IMR-90 (cell line): ENCODE measurements around the gene TLCD2. TPM values are rescaled to one million over a fixed set of nuclear protein-coding genes. Genes with fewer than 3 reads are reported as not detected.

ENCODE experiments used
- ATAC-seq: fragments of 200-7000 bp; cut with Tn5 transposase; 2 replicates; pipeline ENCODE4 v1.9.1; 2020; ENCODE audit warnings: low read depth, mild to moderate bottlenecking, moderate library complexity
- BruUV-seq: library from RNA; stranded (reverse); fragments of 400-500 nt; replicated peaks from 2 replicates; lab custom pipeline; 2021; lab: Mats Ljungman, UMichigan
- CTCF ChIA-PET: fragments of 300-600 bp; formaldehyde crosslinking; extraction: SDS; loops from one replicate; lab custom pipeline; 2021; ENCODE audit warnings: antibody characterized with exemption; lab: Yijun Ruan, JAX
- POLR2A ChIA-PET: fragments of 300-600 bp; sonication (Branson Sonifier 250); formaldehyde crosslinking; loops from one replicate; lab custom pipeline; 2022; ENCODE audit warnings: antibody characterized with exemption; ENCODE audit not compliant: unreplicated experiment; lab: Charles Lee
- DNase-seq: peaks from one replicate; pipeline ENCODE4 v3.0.0; 2013
- H2AFZ ChIP-seq: replicated peaks from 2 replicates; pipeline ENCODE3; 2013; ENCODE audit warnings: low read length, mild to moderate bottlenecking; ENCODE audit not compliant: poor library complexity
- H2AK5ac ChIP-seq: 2 replicates; pipeline ENCODE4 v1.6.1; 2013; ENCODE audit warnings: low read depth, low read length, inconsistent platforms
- H2AK9ac ChIP-seq: replicated peaks from 2 replicates; pipeline ENCODE3; 2013; ENCODE audit warnings: mild to moderate bottlenecking, low read depth, low read length, moderate library complexity; ENCODE audit not compliant: poor library complexity
- H2BK120ac ChIP-seq: 2 replicates; pipeline ENCODE4 v1.6.1; 2013; ENCODE audit warnings: low read depth, low read length, inconsistent platforms
- H2BK15ac ChIP-seq: 3 replicates; pipeline ENCODE4 v1.6.1; 2013; ENCODE audit warnings: low read depth, low read length, inconsistent platforms
- H2BK20ac ChIP-seq: 2 replicates; pipeline ENCODE4 v1.6.1; 2013; ENCODE audit warnings: low read depth, mild to moderate bottlenecking, inconsistent platforms, low read length, moderate library complexity
- H2BK5ac ChIP-seq: 2 replicates; pipeline ENCODE4 v1.6.1; 2013; ENCODE audit warnings: mild to moderate bottlenecking, low read depth, low read length, inconsistent platforms; ENCODE audit not compliant: poor library complexity, severe bottlenecking
- H3K14ac ChIP-seq: replicated peaks from 2 replicates; pipeline ENCODE4 v1.6.1; 2013; ENCODE audit warnings: low read depth, low read length, inconsistent platforms
- H3K18ac ChIP-seq: 2 replicates; pipeline ENCODE4 v1.6.1; 2013; ENCODE audit warnings: low read depth, low read length, control low read depth
- H3K23ac ChIP-seq: 2 replicates; pipeline ENCODE4 v1.6.1; 2013; ENCODE audit warnings: low read depth, low read length, inconsistent platforms
- H3K27ac ChIP-seq: 2 replicates; pipeline ENCODE4 v1.5.1; 2013; ENCODE audit warnings: mild to moderate bottlenecking, control low read depth, low read length; ENCODE audit not compliant: insufficient read depth
- H3K27me3 ChIP-seq: 2 replicates; pipeline ENCODE4 v1.6.1; 2013; ENCODE audit warnings: low read length; ENCODE audit not compliant: control insufficient read depth, insufficient read depth
- H3K36me3 ChIP-seq: 2 replicates; pipeline ENCODE4 v1.6.1; 2013; ENCODE audit warnings: low read length, mixed read lengths; ENCODE audit not compliant: control insufficient read depth, insufficient read depth
- H3K4ac ChIP-seq: 2 replicates; pipeline ENCODE4 v1.6.1; 2013; ENCODE audit warnings: low read depth, low read length, inconsistent platforms
- H3K4me1 ChIP-seq: 2 replicates; pipeline ENCODE4 v1.6.1; 2013; ENCODE audit warnings: low read length, mixed read lengths; ENCODE audit not compliant: control insufficient read depth, insufficient read depth
- H3K4me2 ChIP-seq: 2 replicates; pipeline ENCODE4 v1.6.1; 2013; ENCODE audit warnings: low read depth, mild to moderate bottlenecking, control low read depth, low read length, moderate library complexity
- H3K4me3 ChIP-seq: 2 replicates; pipeline ENCODE4 v1.5.1; 2013; ENCODE audit warnings: low read depth, mild to moderate bottlenecking, control low read depth, low read length, moderate library complexity; ENCODE audit not compliant: insufficient read depth
- H3K56ac ChIP-seq: 2 replicates; pipeline ENCODE4 v1.6.1; 2013; ENCODE audit warnings: low read length, inconsistent platforms; ENCODE audit not compliant: insufficient read depth; ENCODE audit errors: extremely low read depth
- H3K79me1 ChIP-seq, 2 experiments: 2 replicates each; pipeline ENCODE4 v1.6.1; 2013; ENCODE audit warnings: low read length in 2 of 2, inconsistent platforms in 1 of 2, low read depth in 1 of 2
- H3K9ac ChIP-seq: 2 replicates; pipeline ENCODE4 v1.6.1; 2013; ENCODE audit warnings: low read depth, low read length, control low read depth
- H3K9me1 ChIP-seq: 2 replicates; pipeline ENCODE4 v1.6.1; 2013; ENCODE audit warnings: low read length, inconsistent platforms; ENCODE audit not compliant: insufficient read depth
- H3K9me3 ChIP-seq: 2 replicates; pipeline ENCODE4 v1.6.1; 2013; ENCODE audit warnings: low read length; ENCODE audit not compliant: control insufficient read depth, insufficient read depth
- H4K20me1 ChIP-seq: 2 replicates; pipeline ENCODE4 v1.6.1; 2013; ENCODE audit warnings: low read length, inconsistent platforms; ENCODE audit not compliant: insufficient read depth
- H4K5ac ChIP-seq: 2 replicates; pipeline ENCODE4 v1.6.1; 2013; ENCODE audit warnings: mild to moderate bottlenecking, low read depth, low read length, control low read depth
- H4K8ac ChIP-seq, 2 experiments: 2 replicates each; pipeline ENCODE4 v1.6.1; 2013; ENCODE audit warnings: low read depth in 2 of 2, low read length in 2 of 2, control low read depth in 1 of 2, inconsistent platforms in 1 of 2
- H4K91ac ChIP-seq: 2 replicates; pipeline ENCODE4 v1.6.1; 2013; ENCODE audit warnings: low read depth, low read length, inconsistent platforms; ENCODE audit not compliant: insufficient read depth
- BHLHE40 ChIP-seq: fragments of 150-350 bp; IDR thresholded peaks from 2 replicates; pipeline ENCODE4 v1.6.1; 2016; ENCODE audit warnings: mild to moderate bottlenecking, low read depth, low read length
- CEBPB ChIP-seq: IDR thresholded peaks from 2 replicates; pipeline ENCODE4 v1.6.1; 2012; ENCODE audit warnings: low read depth, low read length, improper control_type of control experiment
- CTCF ChIP-seq: conservative IDR thresholded peaks from 2 replicates; pipeline ENCODE4 v1.5.1; 2012; ENCODE audit warnings: mild to moderate bottlenecking, low read depth, low read length, improper control_type of control experiment
- FOS ChIP-seq: fragments of 150-350 bp; IDR thresholded peaks from 2 replicates; pipeline ENCODE4 v1.6.1; 2016; ENCODE audit warnings: low read depth, low read length
- MAZ ChIP-seq: IDR thresholded peaks from 2 replicates; pipeline ENCODE4 v1.6.1; 2012; ENCODE audit warnings: low read depth, mild to moderate bottlenecking, low read length, improper control_type of control experiment, moderate library complexity, borderline replicate concordance
- MXI1 ChIP-seq: IDR thresholded peaks from 2 replicates; pipeline ENCODE4 v1.6.1; 2012; ENCODE audit warnings: low read depth, mild to moderate bottlenecking, low read length, moderate library complexity, borderline replicate concordance
- NFE2L2 ChIP-seq: fragments of 150-350 bp; IDR thresholded peaks from 2 replicates; pipeline ENCODE4 v1.6.1; 2016; ENCODE audit warnings: low read depth, mild to moderate bottlenecking, low read length
- POLR2A ChIP-seq: IDR thresholded peaks from 2 replicates; pipeline ENCODE4 v1.6.1; 2012; ENCODE audit warnings: mild to moderate bottlenecking, low read depth, low read length
- RCOR1 ChIP-seq: IDR thresholded peaks from 2 replicates; pipeline ENCODE4 v1.6.1; 2012; ENCODE audit warnings: mild to moderate bottlenecking, low read length, improper control_type of control experiment; ENCODE audit not compliant: insufficient replicate concordance
- RFX5 ChIP-seq: IDR thresholded peaks from 2 replicates; pipeline ENCODE4 v1.8.0; 2012; ENCODE audit warnings: low read depth, mild to moderate bottlenecking, low read length, moderate library complexity
- USF2 ChIP-seq: fragments of 150-350 bp; IDR thresholded peaks from 2 replicates; pipeline ENCODE4 v1.6.1; 2017; ENCODE audit warnings: mild to moderate bottlenecking, antibody characterized with exemption, low read length, low read depth
- WGBS, 2 experiments: methylation state at CpG; one replicate each; pipeline versions ENCODE4 v1.1.5 to v1.1.7; 2013; ENCODE audit warnings: missing lambda C conversion rate in 2 of 2; ENCODE audit not compliant: insufficient read length in 1 of 2; ENCODE audit errors: extremely low coverage in 2 of 2; 5-methylcytosine and 5-hydroxymethylcytosine counted together
- dilution Hi-C: fragments of 300-500 bp; cut with HindIII; formaldehyde crosslinking; loops from one replicate; pipeline ENCODE4 v1.14.3; 2018; ENCODE audit warnings: low sequenced_read_pairs; ENCODE audit not compliant: unreplicated experiment
- in situ Hi-C: fragments of 300-500 bp; cut with MboI; formaldehyde crosslinking; loops from 3 replicates; pipeline ENCODE4 v1.14.3; 2019; ENCODE audit warnings: low sequenced_read_pairs, inconsistent platforms, mixed read lengths
- intact Hi-C: fragments of 100-400 bp; cut with micrococcal nuclease; formaldehyde crosslinking; loops from 2 replicates; pipeline ENCODE4 v1.10.0; 2022
- polyA plus RNA-seq, 3 experiments: library from polyadenylated mRNA; depleted of rRNA; stranded (reverse); fragments of >200 nt; gene quantifications; 2 replicates each; pipeline ENCODE4 v1.2.3, GENCODE V29; 2012; ENCODE audit warnings: low replicate concordance in 1 of 3
- total RNA-seq: library from RNA; depleted of rRNA; stranded (reverse); fragments of >200 nt; gene quantifications from 2 replicates; pipeline ENCODE4 v1.2.3, GENCODE V29; 2012

Gene TLCD2
- total and polyA plus RNA-seq, 2 of the 4 experiments (the other 2 are of a cell fraction) = 0.72 to 1.2 TPM

- no peak for TF ChIP-seq MAZ
These were observed 10.7 kb upstream of the TLCD2 start (continued) for GRCh38 chr17:1720856-1721386.

- H3K18ac ChIP-seq = no peak overlapping the region
- H2BK15ac ChIP-seq = peak overlapping the region; percentile 62; the same call in 2 of the 3 replicates
- H3K4ac ChIP-seq = peak overlapping the region; percentile 99
- peaks cover 11% of the 10 kb centered on the region for H3K36me3 ChIP-seq
- peak overlapping the region; percentile 5; the same call in 1 of the 2 replicates for H3K14ac ChIP-seq
- no peaks in the 10 kb centered on the region for H3K27me3 ChIP-seq
- ChIA-PET CTCF (interaction anchor here (0.6 to 5.1 kb wide), 2 partner anchors 52 to 64 kb away, joined by 3 to 31 read pairs; no protein-coding TSS in a partner anchor), POLR2A (no interaction called here)
- no peak for TF ChIP-seq USF2
- no peak for TF ChIP-seq CEBPB
- no peak for TF ChIP-seq BHLHE40
- no peak for TF ChIP-seq MAZ
- no peak for TF ChIP-seq FOS
- no peak for TF ChIP-seq NFE2L2
- no peak for TF ChIP-seq CTCF
- no peak for TF ChIP-seq RCOR1
- TF ChIP-seq RFX5 = no peak
- no peak for TF ChIP-seq MXI1
- TF ChIP-seq POLR2A = no peak
- peak overlapping the region; percentile 96 for H2AK9ac ChIP-seq
- in situ Hi-C loops (loop anchor here (25.0 kb wide), 1 partner anchor 319 kb away; the partner anchor contains the start of genes DPH1, OVCA2 and RTN4RL1), intact Hi-C loops (loop anchor here (5.0 kb wide), 1 partner anchor 324 kb away; the partner anchor contains the start of gene OVCA2), dilution Hi-C loops (no loop called here)
- no peak for DNase-seq
- no peaks in the 10 kb centered on the region; the same call in 1 of the 2 replicates for H3K9me1 ChIP-seq
- H3K9me3 ChIP-seq = no peaks in the 10 kb centered on the region
- H3K9ac ChIP-seq = no peak overlapping the region
- peaks cover 0 to 27% of the 10 kb centered on the region in 2 experiments; a peak in 2 of 4 replicates for H3K79me1 ChIP-seq
- H3K56ac ChIP-seq = no peak overlapping the region
- peak overlapping the region; percentile 84 for H2AK5ac ChIP-seq
- H4K8ac ChIP-seq = peak overlapping the region; percentile 50 to 84; a peak in 3 of 4 replicates
- H4K91ac ChIP-seq = peak overlapping the region; percentile 53
- no peak overlapping the region for H3K23ac ChIP-seq
- H2BK5ac ChIP-seq = peak overlapping the region; percentile 35
- H4K20me1 ChIP-seq = peaks cover 20% of the 10 kb centered on the region
- H2BK20ac ChIP-seq = peak overlapping the region; percentile 69; the same call in 1 of the 2 replicates
- peak overlapping the region; percentile 64 for H2BK120ac ChIP-seq
- H3K4me1 ChIP-seq = peaks cover 10% of the 10 kb centered on the region
- no TSS peak for BruUV-seq
- peak overlapping the region; percentile 88 for H3K27ac ChIP-seq
- no peak overlapping the region for H3K4me3 ChIP-seq
- no peak overlapping the region for H3K4me2 ChIP-seq
- 97% methylated on average over 6 of the region's 19 CpGs; no CpG with 5 or more reads in 1 of the 2 experiments for WGBS, 2 experiments
- H2AFZ ChIP-seq = peak overlapping the region; percentile 8
- ATAC-seq = no peak
- H4K5ac ChIP-seq = peak overlapping the region; percentile 27; the same call in 1 of the 2 replicates
These were observed 8.4 kb upstream of the TLCD2 start for GRCh38 chr17:1718362-1719165.
